HL-60 (cell line): ENCODE results near the gene CARD19.
A peak's percentile ranks its signal among the peaks of the same experiment; 100 is the strongest.

Experiments
- CTCF ChIP-seq: IDR thresholded peaks from one replicate; pipeline ENCODE4 v1.5.1; 2011; ENCODE audit warnings: low read length, control low read depth, inconsistent platforms; ENCODE audit not compliant: insufficient read depth
- POLR2AphosphoS5 ChIP-seq: IDR thresholded peaks from 2 replicates; pipeline ENCODE4 v1.6.1; 2012; ENCODE audit warnings: low read depth

GRCh38 chr9:93064392-93065134 is 31.5 kb upstream of the CARD19 start:
- no peak for TF ChIP-seq CTCF
- peak; percentile 95 for TF ChIP-seq POLR2AphosphoS5
